HG03432 (cell line): Measurements from ENCODE around the gene A3GALT2.

Experiments
- ATAC-seq: cut with Tn5 transposase; IDR thresholded peaks from one replicate; pipeline ENCODE4 v1.9.1; 2021; ENCODE audit warnings: mild to moderate bottlenecking, moderate library complexity; ENCODE audit not compliant: unreplicated experiment

The A3GALT2 gene

GRCh38 chr1:33332881-33333280 is 12.0 kb upstream of the A3GALT2 start:
- ATAC-seq: no peak

DNA sequence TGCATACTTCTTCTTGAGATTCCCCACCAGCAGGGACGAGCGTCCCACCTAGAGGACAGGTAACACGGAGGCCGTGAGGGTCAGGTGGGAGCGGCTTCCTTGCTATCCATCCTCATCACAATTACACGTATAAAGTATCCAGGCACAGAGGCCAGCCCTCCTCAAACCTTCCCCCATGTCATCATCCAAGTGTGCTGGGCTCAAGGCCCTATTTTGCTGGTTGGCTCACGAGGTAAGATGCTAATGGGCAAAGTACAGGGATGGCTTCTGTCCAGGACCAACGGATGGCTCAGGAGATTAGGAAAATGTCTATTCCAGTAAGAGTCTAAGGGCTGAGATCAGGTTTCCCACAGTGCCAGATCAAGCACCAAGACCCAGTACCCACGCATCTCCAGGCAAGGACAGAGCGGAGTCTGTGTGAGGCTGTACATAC is 11.5 kb upstream of the A3GALT2 start:
- no peak for ATAC-seq

DNA sequence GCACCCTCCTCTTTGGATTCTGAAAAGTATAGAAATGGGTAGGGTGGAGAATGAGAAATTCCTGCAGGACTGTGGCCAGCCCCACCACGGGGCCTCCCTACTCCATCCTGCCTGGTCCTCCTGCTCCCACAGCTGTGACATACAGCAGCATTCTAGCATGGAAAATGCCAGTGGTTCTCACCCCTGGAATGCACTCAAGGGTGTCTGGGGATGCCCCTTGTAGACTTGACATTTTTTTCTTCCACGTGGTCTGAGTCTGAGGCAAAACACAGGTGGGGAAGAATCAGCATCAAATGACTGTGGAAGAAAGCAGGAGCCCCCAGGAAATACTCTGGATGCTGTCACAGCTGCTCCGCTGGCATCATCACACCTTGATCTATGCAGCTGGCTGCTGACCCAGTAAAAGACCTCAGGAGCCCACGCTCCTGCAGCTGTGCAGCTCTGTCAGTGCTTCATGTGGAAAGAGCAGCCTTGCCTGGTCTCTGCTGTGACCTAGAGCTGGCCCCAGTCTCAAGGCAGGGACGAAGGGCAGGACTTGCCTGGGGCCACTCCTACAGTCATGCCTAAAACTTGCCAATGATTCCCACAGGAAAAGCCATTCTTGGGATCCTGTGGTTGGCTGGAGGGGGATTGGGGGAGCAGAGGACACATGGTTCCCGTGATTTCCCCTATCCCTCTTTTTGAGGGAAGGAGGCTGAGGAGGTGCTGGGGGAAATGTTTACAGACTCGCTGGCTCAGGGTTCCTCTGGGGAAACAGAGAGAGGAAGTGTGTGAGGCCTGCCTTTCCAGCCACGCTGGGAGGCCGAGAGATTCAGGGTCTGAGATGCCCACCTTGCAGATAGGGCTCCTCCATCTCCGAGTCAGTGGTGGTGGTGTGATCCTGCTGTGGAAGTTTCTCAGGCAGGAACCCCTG is 10.8 kb upstream of the A3GALT2 start:
- ATAC-seq: no peak

- no peak for ATAC-seq
Measured at GRCh38 chr1:33330906-33331305, 10.0 kb upstream of the A3GALT2 start.

- no peak for ATAC-seq
Measured at GRCh38 chr1:33330361-33330890, 9.5 kb upstream of the A3GALT2 start.

DNA sequence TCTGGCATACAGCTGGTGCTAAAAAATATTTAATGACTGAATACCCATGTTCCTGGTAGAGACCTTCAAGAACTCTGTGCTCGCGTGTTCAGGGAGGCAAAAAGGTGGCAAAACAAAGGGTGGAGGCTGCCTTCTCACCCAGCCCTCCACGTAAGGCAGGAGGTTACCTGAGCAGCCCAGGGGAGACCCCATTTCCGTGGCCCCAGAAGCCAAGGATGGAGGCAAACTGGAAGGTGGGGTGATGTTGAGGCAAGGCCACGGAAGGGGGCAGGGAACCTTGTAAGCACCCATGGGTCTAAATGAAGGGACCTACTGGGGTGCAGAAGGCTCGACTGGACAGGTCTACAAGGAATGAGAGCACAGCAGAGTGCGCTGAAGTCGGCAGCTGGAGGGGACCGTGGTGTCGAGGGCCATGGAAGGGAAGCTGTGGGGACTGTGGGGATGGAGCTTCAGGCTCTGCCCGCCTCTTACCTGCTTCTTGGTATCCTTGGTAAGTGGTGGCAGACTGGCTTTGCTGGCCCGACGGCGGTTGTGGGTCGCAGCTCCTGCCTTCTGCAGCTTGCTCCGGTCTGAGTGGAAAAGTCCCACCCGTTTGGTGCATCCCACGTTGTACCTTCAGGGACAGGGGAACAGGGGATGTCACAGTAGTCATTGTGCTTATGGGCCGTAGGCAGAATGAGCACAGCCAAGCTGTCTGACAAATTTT is 8.9 kb upstream of the A3GALT2 start:
- ATAC-seq: no peak

DNA sequence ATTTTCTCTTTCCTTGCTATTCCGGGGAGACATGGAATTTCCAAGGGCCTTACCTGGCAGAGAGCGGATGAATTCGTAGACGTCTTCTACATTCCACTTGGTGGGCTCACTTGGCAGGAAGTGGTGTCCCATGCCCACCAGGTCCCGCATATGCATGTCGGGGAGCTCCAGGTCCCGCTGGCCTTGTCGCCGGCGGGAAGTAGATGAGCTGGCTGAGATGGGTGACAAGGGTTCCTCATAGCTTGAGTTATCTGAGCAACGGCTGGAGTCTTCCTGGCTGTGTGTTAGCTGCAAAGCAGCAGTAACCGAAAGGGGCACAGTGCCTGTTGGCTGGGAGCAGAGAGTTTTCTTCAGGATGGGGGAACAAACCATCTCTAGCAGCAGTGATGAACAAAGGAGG is 7.9 kb upstream of the A3GALT2 start:
- no peak for ATAC-seq

DNA sequence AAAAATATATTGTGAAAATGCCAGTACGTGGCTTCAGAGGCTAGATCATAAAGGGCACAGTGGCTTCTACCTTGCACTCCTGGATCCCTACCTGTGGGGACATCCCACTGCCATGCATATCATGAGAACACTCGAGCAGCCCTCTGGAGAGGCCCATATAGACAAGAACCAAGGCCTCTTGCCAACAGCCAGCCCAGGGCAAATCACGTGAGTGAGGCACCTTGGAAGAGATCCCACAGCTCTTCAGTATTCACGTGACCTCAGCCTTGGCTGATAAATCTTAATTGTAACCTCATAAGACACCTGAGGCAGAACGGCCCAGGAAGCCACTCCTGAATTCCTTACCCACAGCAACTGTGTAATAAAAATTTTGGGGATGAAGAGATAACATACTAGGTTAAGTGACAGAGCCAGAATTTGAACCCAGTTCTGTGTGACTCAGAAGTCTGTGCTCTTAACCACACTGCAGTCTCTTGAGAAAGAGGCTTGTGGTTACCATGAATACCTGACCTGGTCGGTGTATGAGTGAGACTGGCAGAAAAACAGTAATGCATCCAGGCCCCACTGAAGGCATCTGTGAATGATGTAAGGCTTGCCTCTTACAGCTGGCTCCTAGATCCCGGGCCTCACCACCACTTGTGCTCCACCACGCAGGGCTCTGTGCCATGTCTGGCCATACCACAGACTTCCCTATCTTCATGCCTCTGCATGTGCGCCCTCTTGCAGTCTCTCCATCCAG is 6.9 kb upstream of the A3GALT2 start:
- ATAC-seq: no peak

DNA sequence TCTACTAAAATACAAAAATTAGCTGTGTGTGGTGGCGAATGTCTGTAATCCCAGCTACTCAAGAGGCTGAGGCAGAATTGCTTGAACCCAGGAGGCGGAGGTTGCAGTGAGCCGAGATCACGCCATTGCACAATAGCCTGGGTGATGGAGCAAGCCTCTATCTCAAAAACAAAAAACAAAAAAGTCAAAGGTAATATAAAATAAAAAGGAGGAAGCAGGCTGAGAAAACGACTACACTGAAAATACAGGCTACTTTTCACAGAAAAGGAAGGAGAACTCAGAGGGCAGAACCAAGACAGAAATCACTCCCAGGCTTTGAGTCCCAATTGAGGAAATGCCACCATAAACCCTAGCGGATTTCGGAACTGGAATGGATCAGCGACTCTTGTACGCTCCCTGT is 5.9 kb upstream of the A3GALT2 start:
- no peak for ATAC-seq

- no peak for ATAC-seq
Measured at GRCh38 chr1:33324677-33325575, 4.0 kb upstream of the A3GALT2 start.

DNA sequence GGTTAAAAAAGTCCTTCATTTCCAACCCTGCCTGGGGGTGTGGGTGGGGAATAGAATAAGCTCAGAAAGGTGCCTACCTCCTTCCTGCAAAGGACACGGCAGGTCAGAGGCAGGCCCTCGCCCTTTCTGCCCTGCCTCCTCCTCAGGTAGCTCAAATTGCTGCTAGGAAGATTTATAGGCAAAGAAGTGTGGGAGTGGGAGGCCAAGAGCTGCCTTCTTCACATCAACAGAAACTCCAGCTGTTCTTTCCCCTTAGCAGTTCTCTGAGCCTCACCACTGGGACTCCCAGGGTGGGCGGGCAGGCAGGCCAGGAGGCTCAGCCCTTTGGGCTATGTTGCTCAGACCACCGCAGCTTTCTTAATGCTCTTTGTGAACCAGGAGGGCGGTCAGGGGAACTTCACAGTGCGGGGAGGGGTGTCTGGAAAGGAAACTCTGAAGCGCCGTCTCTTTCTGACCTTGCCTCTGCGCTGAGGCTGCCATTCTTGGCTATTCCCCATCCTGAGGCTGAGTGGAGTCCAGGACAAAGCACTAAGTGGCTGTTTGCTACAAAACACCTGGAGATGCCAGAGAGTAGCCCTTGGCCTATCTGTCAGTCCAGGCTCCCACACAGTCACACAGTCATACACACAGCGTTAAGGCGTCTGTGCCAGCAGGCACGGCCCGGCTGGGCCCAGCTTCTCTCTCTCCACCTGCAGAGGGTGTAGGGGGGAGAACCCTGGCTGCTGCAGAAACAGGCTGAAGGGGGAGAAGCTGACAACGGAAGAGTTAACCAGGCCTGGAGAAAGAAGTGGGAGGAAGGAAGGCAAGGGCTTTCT is 3.0 kb upstream of the A3GALT2 start:
- no peak for ATAC-seq

- ATAC-seq: no peak
Measured at GRCh38 chr1:33322870-33323585, 2.1 kb upstream of the A3GALT2 start.

- no peak for ATAC-seq
Measured at GRCh38 chr1:33322109-33322508, 1.2 kb upstream of the A3GALT2 start.

DNA sequence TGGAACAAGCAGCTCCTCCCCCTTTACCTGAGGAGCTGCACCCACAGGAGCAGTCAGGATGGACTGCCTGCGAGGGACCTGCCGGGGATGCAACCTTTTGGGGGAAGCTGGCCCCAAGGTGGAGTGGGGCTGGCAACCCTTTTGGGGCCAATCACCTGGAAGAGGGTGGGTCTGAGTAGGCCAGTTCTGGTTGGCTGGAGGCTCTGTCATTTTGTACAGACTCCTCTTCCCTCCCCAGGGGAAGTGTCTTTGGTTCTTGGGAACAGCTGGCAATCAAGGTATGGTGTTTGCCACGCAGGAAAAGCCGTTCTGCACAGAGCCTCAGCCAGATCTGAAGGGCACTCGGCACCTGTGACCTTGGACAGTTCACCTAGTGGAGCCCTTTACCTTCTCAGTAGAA is 280 bp upstream of the A3GALT2 start:
- no peak for ATAC-seq

- ATAC-seq: no peak
Measured at GRCh38 chr1:33319949-33320618, 814 bp downstream of the A3GALT2 start.

DNA sequence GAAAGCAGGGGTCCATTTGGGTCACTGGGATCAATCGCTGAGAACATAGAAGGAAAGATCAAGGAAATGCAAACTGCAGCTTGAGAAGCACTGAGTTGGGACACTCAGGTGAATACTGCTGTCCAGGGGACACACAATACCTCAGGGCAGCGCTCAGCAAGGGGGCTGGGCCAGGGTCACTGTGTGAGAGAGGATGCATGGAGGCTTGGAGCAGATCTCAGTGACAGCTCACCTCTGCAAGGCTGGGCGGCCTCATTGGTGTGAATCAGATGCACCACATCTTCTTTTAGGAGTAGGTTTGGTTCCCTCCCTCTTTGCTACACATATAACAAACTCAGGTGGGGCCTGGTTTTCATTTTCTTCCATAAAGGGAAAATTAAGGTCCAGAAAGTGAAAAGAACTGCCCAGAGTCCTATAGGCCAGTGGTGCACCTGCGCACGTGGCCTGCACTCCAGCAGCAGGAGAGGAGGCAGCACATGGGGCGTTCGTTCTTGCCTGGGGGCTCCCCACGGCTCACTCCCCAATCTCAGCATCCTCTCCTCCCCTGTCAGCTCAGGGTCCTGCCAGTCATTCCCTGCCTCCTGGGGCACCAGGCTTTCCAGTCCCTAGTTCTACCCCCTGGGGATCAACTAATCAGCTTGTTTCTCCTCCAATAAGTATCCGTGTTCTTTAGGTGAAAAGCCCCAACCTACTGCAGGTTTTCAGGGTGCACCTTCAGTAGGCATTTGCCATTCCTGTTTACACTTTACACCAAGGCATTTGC is 1.5 kb downstream of the A3GALT2 start:
- ATAC-seq: no peak

GRCh38 chr1:33317946-33318345 is 3.0 kb downstream of the A3GALT2 start:
- no peak for ATAC-seq
